Heart left ventricle (tissue), 13 donors: Measurements from ENCODE around the gene ADRA1B.

ENCODE experiments used
- CTCF ChIP-seq, 12 donors: fragments of 200-600 bp; sonication (generic) in 4 of 12; IDR thresholded peaks; one replicate each; pipeline versions ENCODE4 v1.5.0 to v1.8.0; 2018 to 2022; ENCODE audit warnings: antibody characterized with exemption in 12 of 12, mild to moderate bottlenecking in 5 of 12
- POLR2A ChIP-seq, 2 donors: fragments of 450-650 bp; IDR thresholded peaks; one replicate each; pipeline ENCODE4 v1.6.1; 2017; ENCODE audit warnings: antibody characterized with exemption in 2 of 2, mild to moderate bottlenecking in 2 of 2, moderate library complexity in 2 of 2
- donor health status: ischemic (EF 13 %, LVEDD 7.1; RV severe dilation, severe dysfunction).
- donor health status: DM: no; HTN: yes; CAD: no.
- donor health status: DM: no; HTN: no; CAD: no.
- donor health status: ischemic (EF 25% LVEDD 6.9; RV normal size, moderate dysfunction).
- donor health status: ischemic (EF 25% LVEDD 5.7; RV mildly dilated, moderate dysfunction).
- donor health status: ischemic (EF 35%, LVEDD 5.7; RV mildly dilated, moderate dysfunction).
- donor health status: nonischemic (EF 11% LVEDD 7.7; RV severe dilation, severe dysfunction).
- donor health status: DM: yes; HTN: yes; CAD: no.
- donor health status: PGD.
- donor health status: ischemic (EF 29% LVEDD 5.4; RV normal size, mild dysfunction).
- donor health status: nonischemic (EF 23%, LVEDD 6.1; RV moderate dilation, normal function).

GRCh38 chr5:159971514-159971913, 55.2 kb downstream of the ADRA1B start:
- TF ChIP-seq CTCF (IDR thresholded peaks at IDR 0.05) (no peak), POLR2A (IDR thresholded peaks at IDR 0.05) (no peak)
